Activated T-helper 17 cell treated with anti-CD3 and anti-CD28 coated beads, Interleukin-2, amount 50 U/mL, for 72 hours (primary cell): ENCODE measurements around the gene MPIG6B. TPM values are rescaled to one million over a fixed set of nuclear protein-coding genes. Genes with fewer than 3 reads are reported as not detected.
"Not testable (repeated sequence)": the region's sequence is repeated elsewhere in the genome, so short reads cannot be mapped to it uniquely, and the experiment has no call there.

ENCODE experiments used
- ATAC-seq: fragments of 150-1000 bp; cut with Tn5 transposase; replicated peaks from 2 replicates; pipeline ENCODE4 v1.10.0; 2021; ENCODE audit warnings: mild to moderate bottlenecking, moderate library complexity
- H3K27ac Mint-ChIP-seq: one replicate; pipeline ENCODE4 v1.8.0; 2022; ENCODE audit warnings: mixed read lengths
- H3K27me3 Mint-ChIP-seq: one replicate; pipeline ENCODE4 v1.8.0; 2022; ENCODE audit warnings: mixed read lengths
- H3K36me3 Mint-ChIP-seq: one replicate; pipeline ENCODE4 v1.8.0; 2022; ENCODE audit warnings: low read depth, mild to moderate bottlenecking, mixed read lengths
- H3K4me1 Mint-ChIP-seq: one replicate; pipeline ENCODE4 v1.8.0; 2022; ENCODE audit warnings: mixed read lengths
- H3K4me3 Mint-ChIP-seq: one replicate; pipeline ENCODE4 v1.8.0; 2022; ENCODE audit warnings: mild to moderate bottlenecking, mixed read lengths
- H3K9me3 Mint-ChIP-seq: one replicate; pipeline ENCODE4 v1.8.0; 2022; ENCODE audit warnings: mixed read lengths
- total RNA-seq, 2 donors: library from RNA; stranded (reverse); gene quantifications; one replicate each; pipeline ENCODE4 v1.2.3, GENCODE V29; 2022

The MPIG6B gene
- total RNA-seq, 2 donors from 2014 or later = not detected

DNA sequence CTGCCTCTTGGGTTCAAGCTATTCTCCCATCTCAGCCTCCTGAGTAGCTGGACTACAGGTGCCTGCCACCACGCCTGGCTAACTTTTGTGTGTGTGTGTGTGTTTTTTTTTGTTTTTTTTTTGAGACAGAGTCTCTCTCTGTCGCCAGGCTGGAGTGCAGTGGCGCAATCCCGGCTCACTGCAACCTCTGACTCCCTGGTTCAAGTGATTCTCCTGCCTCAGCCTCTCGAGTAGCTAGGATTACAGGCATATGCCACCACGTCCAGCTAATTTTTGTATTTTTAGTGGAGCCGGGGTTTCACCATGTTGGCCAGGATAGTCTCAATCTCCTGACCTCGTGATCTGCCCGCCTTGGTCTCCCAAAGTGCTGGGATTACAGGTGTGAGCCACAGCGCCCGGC lies 14.0 kb upstream of the MPIG6B start:
- not testable (repeated sequence) for H3K4me1 Mint-ChIP-seq, H3K27ac Mint-ChIP-seq, H3K36me3 Mint-ChIP-seq, H3K27me3 Mint-ChIP-seq, H3K9me3 Mint-ChIP-seq, ATAC-seq, H3K4me3 Mint-ChIP-seq

DNA sequence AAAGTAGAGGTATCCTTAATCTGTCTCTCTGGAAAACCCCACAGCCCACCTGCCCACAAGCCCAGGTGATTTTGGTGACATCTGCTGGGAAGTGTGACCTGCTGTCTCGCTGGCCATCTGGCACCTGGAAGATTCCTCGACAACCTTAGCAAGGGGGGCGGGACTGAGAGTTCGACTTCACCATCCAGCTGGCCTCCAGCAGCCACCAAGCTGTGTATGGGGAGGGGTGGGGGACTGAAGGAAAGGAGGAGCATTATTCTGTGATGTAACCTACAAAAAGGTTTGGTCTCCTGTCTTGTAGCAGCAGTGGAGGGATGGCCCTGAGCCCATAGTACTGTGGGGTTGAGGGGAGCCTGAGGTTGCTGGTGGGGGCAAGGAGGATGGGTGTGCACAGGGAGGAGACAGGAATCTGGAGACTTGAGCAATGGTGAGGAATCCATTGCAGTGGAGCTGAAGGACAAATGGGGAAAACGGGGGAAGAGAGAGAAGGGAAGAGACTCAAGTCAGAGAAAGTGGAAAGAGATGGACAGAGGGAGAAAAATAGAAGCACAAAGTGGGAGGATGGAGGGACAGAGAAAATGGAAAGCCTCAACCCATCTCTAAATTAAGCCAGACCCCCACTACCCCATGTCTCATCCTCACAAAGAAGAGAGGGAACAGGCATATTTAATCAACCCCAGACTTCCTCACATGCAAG lies 12.5 kb upstream of the MPIG6B start:
- H3K4me1 Mint-ChIP-seq = peaks cover 5% of the 10 kb centered on the region

DNA sequence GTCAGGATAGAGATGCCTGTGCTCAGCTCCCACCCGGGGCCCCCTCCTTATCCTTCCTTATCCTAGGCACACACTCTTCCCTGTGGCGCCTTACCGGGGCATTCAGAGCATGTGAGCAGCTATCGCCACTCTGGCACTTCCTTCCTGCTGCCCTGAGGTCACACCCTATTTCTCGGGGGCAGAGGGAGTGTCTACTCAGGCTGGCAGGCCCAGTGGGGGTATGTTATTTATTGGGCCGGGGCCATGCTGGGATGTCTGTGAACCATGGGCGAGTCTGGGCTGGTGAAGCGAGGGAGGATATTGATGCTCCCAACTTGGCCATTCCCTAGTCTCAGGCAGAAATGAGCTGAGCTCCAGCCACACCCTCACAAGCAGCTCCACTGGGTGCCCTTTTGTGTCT lies 11.9 kb upstream of the MPIG6B start:
- Mint-ChIP-seq H3K27ac (peak overlapping the region; percentile 47), H3K4me1 (peaks cover 5% of the 10 kb centered on the region), H3K4me3 (no peak overlapping the region), H3K9me3 (no peaks in the 10 kb centered on the region), H3K27me3 (no peaks in the 10 kb centered on the region), H3K36me3 (no peaks in the 10 kb centered on the region)
- ATAC-seq = no peak

More for the DNA sequence above, 12.5 kb upstream of the MPIG6B start:
- Mint-ChIP-seq H3K27ac (peak overlapping the region; percentile 47), H3K4me3 (no peak overlapping the region), H3K36me3 (no peaks in the 10 kb centered on the region), H3K9me3 (no peaks in the 10 kb centered on the region), H3K27me3 (no peaks in the 10 kb centered on the region)
- no peak for ATAC-seq

DNA sequence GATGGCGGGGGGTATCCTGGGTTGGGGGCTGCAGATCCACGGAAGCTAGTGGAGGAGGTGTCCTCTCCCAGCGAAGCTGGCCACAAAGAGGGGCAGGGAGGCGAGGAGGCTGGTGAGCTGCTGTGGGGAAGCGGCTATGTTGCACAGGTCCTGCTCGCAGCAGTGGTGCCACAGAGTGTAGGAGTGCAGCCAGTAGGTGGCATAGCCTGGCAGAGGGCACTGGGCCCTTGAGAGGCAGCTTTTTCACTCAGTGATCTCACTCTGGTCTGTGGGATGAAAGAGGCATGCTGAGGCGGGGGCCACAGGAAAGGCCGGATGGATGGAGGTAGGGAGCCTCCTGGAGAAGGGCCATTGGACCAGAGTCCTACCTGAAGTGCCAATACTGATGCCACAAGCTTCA lies 10.9 kb upstream of the MPIG6B start:
- no peaks in the 10 kb centered on the region for H3K9me3 Mint-ChIP-seq
- no peaks in the 10 kb centered on the region for H3K27me3 Mint-ChIP-seq
- no peak overlapping the region for H3K4me3 Mint-ChIP-seq
- ATAC-seq = no peak
- H3K4me1 Mint-ChIP-seq = peaks cover 5% of the 10 kb centered on the region
- peak overlapping the region; percentile 38 for H3K27ac Mint-ChIP-seq
- no peaks in the 10 kb centered on the region for H3K36me3 Mint-ChIP-seq

DNA sequence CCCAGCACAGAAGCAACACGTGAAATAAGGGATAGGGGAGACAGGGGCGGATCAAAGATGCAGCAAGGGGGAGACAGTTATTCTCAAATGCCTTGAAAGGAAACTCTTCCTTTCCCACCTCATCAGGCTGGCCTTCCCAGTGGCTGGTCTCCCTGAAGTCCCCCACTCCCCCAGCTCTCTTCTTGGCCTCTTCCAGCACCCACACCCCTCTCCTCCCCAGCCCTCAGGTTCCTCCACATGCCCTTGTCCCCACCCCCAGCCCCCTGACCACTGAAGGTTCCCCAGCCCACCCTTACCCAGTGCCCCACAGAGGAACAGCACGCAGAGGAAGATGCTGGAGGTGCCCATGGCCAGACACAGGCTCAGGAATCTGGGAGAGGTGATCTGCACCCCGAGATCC lies 9.7 kb upstream of the MPIG6B start:
- no peak for ATAC-seq
- Mint-ChIP-seq H3K27me3 (no peaks in the 10 kb centered on the region), H3K36me3 (no peaks in the 10 kb centered on the region)

DNA sequence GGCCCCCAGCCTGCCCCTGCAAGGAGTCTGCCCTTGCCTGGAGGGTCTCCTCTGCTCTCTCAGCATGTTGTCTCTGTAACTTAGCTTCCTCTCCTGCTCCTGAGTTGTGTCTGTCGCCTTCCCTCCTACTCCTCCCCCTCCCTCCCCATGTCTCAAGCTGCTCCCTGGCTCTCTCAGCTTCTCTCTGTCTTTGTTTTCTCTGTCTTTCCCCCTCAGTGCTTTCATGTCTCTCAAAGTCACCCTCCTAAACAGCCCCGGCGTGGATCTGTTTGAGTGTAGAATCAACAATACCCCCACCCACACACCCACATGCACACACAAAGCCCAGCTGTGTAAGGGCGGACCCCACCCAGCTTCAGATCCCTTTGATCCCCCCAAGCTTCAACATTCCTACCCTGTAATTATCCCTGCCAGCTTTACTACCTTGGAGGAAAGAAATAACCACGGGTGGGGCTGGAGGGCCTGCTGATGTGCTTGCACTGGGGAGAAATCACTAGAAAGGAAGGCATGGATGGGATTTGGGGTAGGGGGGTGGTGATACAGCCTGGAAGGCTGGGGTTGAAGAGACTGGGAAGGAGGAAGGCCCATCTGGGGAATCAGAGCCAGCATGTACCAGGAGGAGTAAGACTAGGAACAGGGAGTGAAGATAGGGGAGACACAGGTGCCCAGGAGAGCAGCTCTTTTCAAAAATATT lies 9.0 kb upstream of the MPIG6B start:
- no peaks in the 10 kb centered on the region for H3K27me3 Mint-ChIP-seq
- ATAC-seq = no peak
- no peak overlapping the region for H3K27ac Mint-ChIP-seq
- no peaks in the 10 kb centered on the region for H3K36me3 Mint-ChIP-seq
- no peak overlapping the region for H3K4me3 Mint-ChIP-seq
- H3K9me3 Mint-ChIP-seq = no peaks in the 10 kb centered on the region
- peaks cover 5% of the 10 kb centered on the region for H3K4me1 Mint-ChIP-seq

More for the DNA sequence above, 9.7 kb upstream of the MPIG6B start:
- Mint-ChIP-seq H3K9me3 (no peaks in the 10 kb centered on the region), H3K4me3 (no peak overlapping the region), H3K27ac (no peak overlapping the region), H3K4me1 (peaks cover 5% of the 10 kb centered on the region)

DNA sequence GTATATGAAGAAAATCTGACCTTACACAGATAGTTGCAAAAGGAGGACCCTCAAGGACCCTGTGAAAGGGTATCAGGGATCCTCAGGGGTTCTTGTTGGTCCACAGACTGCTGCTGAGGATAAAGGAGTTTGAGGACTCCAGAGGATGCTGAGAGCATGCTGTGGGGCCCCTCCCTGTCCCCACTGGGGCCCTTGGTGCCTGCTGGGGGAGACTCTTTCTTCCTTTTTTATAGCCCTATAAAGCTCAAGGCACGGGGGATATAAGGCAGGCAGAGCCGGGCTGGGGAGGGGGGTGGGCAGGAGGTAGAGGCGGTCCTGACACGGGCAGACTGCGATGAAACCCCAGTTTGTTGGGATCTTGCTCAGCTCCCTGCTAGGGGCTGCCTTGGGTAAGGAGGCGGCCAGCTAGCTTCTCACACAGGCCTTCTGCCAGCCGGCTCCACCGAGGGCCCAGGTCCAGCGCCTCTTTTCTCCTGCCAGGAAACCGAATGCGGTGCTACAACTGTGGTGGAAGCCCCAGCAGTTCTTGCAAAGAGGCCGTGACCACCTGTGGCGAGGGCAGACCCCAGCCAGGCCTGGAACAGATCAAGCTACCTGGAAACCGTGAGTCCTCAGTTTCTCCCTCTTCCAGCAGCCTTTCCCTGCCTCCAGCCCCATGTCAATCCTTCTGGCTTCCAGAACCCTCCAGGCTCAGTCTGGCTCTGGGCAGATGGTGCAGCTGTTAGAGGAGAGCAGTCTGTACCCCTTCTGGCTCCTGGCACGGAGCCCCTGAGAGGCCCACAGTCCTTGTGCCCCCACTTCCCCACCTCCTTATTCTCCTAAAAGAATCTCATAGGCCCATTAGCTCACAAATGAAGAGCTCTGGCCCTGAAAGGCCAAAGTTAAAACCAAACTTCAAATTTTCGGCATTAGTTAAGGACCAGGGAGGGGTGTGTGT lies 7.9 kb upstream of the MPIG6B start, which contains the start of gene LY6G6D:
Gene LY6G6D (plus strand): TSS at position 327 of the 937 bp plus-strand sequence. CDS start 8 bp downstream, at position 335.
- Mint-ChIP-seq H3K4me3 (no peak within 1 kb of the TSS), H3K36me3 (no peaks in the 10 kb centered on the region), H3K9me3 (no peaks in the 10 kb centered on the region), H3K27ac (no peak within 1 kb of the TSS), H3K27me3 (no peaks in the 10 kb centered on the region), H3K4me1 (peaks cover 5% of the 10 kb centered on the region)
- ATAC-seq = no peak

DNA sequence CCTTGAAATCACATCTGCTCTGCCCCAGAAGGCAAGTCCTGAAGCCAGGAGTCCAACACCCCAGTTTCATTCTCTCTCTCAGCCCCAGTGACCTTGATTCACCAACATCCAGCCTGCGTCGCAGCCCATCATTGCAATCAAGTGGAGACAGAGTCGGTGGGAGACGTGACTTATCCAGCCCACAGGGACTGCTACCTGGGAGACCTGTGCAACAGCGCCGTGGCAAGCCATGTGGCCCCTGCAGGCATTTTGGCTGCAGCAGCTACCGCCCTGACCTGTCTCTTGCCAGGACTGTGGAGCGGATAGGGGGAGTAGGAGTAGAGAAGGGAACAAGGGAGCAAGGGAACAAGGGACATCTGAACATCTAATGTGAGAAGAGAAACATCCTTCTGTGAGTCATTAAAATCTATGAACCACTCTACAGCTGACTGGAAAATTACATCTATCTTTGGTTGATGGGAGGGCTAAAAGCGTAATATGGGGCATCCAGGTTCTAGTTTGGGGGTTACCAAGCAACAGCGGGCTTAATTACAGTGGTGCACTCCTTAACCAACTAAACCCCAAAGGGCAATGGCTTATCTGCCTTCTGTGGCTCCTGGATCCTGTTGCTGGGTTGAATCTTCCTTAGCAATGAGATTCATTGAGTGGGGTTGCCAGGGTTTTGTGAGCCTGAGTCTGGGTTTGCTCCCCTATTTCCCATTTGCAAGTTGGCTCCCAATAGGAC lies 5.5 kb upstream of the MPIG6B start:
- Mint-ChIP-seq H3K4me1 (peaks cover 5% of the 10 kb centered on the region), H3K9me3 (no peaks in the 10 kb centered on the region), H3K4me3 (no peak overlapping the region), H3K36me3 (no peaks in the 10 kb centered on the region), H3K27me3 (no peaks in the 10 kb centered on the region), H3K27ac (no peak overlapping the region)
- no peak for ATAC-seq

DNA sequence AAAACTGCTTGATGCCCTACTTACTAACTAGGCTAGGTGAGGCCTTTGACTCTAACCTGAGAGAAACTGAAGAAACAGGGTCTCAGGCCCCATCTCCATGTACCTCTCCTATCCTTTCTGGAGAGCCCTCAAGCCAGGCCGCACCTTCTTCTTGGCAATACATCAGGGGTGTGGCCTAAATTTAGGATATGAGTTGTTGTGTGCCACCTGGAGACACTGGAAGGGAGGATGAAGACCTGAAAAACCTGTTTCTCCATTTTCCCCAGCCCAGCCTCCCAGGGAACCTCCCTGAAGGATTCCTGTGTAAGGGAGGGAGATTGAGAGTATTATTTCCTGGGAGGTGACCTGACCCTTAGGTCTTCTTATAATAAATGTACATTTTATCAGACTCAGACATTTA lies 4.9 kb upstream of the MPIG6B start:
- Mint-ChIP-seq H3K27me3 (no peaks in the 10 kb centered on the region), H3K4me1 (peaks cover 5% of the 10 kb centered on the region), H3K4me3 (no peak overlapping the region), H3K36me3 (no peaks in the 10 kb centered on the region), H3K9me3 (no peaks in the 10 kb centered on the region), H3K27ac (peak overlapping the region; percentile 50)
- no peak for ATAC-seq

DNA sequence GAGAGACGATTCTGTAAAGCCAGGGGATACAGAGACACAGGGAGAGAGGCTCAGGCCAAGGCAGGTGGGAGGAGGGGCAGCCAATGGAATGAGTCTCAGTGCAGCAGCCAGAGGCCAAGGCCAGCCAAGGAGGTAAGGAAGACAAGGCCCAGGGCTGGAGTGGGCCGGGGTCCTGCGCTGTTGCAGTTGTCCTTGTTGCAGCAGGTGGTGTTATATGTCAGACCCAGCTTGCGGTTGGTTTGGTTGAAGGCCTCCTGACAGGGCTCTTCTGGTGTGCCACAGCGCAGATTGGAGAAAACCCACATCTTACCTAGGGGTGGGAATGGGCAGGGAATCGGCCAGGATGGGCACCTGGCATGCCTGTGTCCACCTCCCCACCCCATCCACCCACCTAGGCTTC lies 4.2 kb upstream of the MPIG6B start:
- Mint-ChIP-seq H3K4me3 (no peak overlapping the region), H3K27me3 (no peaks in the 10 kb centered on the region), H3K36me3 (no peaks in the 10 kb centered on the region), H3K9me3 (no peaks in the 10 kb centered on the region), H3K27ac (peak overlapping the region; percentile 50), H3K4me1 (peaks cover 5% of the 10 kb centered on the region)
- ATAC-seq = no peak

DNA sequence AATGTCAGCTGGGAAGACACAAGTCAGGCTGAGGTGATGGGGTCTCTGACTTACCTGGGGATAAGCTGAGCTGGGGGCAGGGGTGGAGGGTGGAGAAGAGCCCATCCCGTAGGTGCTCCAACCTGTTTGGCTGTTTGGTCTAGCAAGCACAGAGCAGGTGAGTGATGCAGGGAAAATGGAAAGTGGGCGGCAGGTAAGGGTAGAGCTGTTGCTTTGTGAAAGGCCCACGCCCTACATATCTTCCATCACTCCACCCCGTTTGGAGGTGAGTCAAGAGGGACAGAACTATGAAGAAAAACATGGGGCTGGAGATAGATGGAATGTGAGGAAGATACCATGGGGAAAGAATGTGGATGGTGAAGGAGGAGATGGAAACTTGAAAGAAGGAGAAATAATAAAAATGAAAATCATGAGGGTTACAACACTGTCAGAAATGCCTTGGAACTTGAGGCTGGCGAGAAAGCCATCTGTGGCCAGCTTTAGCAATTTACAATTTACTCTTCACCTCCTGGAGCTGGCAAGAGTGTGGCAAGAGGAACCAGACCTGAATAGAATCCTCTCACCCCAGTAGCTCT lies 2.9 kb upstream of the MPIG6B start:
- H3K27me3 Mint-ChIP-seq = no peaks in the 10 kb centered on the region
- H3K36me3 Mint-ChIP-seq = no peaks in the 10 kb centered on the region
- H3K27ac Mint-ChIP-seq = no peak overlapping the region
- H3K4me1 Mint-ChIP-seq = peaks cover 5% of the 10 kb centered on the region
- H3K9me3 Mint-ChIP-seq = no peaks in the 10 kb centered on the region
- no peak for ATAC-seq
- H3K4me3 Mint-ChIP-seq = no peak overlapping the region

DNA sequence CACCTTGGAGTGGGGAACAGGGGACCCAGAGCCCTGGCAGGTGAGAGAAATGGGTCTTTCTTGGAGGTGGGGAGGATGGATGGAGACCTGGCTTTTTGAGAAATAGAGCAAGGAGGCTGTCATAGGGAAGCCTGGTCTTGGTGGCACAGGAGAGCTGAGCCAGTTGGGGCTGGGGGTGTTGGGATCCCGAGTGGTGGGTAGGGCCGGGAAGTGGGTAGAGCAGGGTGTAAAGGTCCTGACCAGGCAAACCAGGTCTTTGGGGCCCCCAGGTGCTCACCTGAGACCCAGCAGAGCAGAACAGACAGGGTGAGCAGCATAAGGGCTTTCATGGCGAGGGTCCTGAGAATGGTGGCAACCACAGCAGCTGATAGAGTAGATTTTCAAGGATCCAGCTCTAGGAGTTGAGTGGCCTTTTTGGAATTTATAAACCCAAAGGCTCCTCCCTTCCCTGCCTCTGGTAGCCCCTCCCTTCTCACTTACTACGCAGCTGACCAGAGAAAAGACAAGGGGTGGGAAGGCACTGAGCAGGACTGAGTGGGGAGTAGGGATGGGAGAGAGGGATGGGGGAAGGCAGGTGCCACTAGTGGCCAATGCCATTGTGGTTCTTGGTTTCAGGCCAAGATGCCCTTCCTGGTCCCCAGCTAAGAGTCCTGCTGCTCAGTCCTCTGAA lies 1.7 kb upstream of the MPIG6B start, which contains the start of gene LY6G6C:
Gene LY6G6C (minus strand): TSS at position 396 of the 670 bp plus-strand sequence. CDS start 67 bp downstream, at position 329.
- ATAC-seq = no peak
- H3K9me3 Mint-ChIP-seq = no peaks in the 10 kb centered on the region
- H3K4me1 Mint-ChIP-seq = peaks cover 15% of the 10 kb centered on the region
- H3K27me3 Mint-ChIP-seq = no peaks in the 10 kb centered on the region
- no peaks in the 10 kb centered on the region for H3K36me3 Mint-ChIP-seq
- peak within 1 kb of the TSS; percentile 71 for H3K27ac Mint-ChIP-seq
- no peak within 1 kb of the TSS for H3K4me3 Mint-ChIP-seq

DNA sequence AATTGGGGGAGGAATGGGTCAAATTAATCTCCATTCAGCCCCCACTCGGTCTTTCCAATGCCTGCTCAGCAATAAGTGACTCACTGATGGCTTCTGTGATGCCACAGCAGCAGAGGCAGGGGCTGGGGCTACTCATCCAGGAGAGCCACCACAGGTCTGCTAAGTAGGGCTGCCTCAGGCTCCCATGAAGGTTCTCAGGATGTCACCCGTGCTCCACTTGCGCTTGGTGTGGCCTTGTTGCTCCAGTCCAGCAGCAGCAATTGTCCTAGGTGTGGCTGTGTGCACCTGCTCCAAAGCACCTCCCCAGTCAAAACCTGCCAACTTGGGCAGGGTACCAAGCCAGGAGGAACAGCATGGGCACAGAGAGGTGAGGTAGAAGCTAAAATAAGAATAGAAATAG lies 1.0 kb upstream of the MPIG6B start:
- Mint-ChIP-seq H3K4me3 (no peak overlapping the region), H3K4me1 (peaks cover 20% of the 10 kb centered on the region), H3K27ac (no peak overlapping the region), H3K36me3 (peaks cover 5% of the 10 kb centered on the region), H3K27me3 (no peaks in the 10 kb centered on the region), H3K9me3 (no peaks in the 10 kb centered on the region)
- no peak for ATAC-seq
